ENCODE results near the gene TMEM106C. TPM values are rescaled to one million over a fixed set of nuclear protein-coding genes. Genes with fewer than 3 reads are reported as not detected.

Gene TMEM106C
- total RNA-seq, 2 donors from 2014 or later = 54.7 to 107 TPM

GRCh38 chr12:47980779-47981495 is 17.5 kb downstream of the TMEM106C start:
- DNase-seq (ENCODE audit: low spot score) = no peak
- Histone ChIP-seq H3K4me1 (no peaks in the 10 kb centered on the region), H3K4me3 (no peak overlapping the region), H3K27ac (no peak overlapping the region), H3K36me3 (no peaks in the 10 kb centered on the region), H3K9me3 (no peaks in the 10 kb centered on the region), H3K27me3 (no peaks in the 10 kb centered on the region)
- no peak for TF ChIP-seq CTCF (IDR thresholded peaks at IDR 0.05)

GRCh38 chr12:47981496-47982260 is 18.3 kb downstream of the TMEM106C start:
- H3K27ac ChIP-seq = no peak overlapping the region
- no peaks in the 10 kb centered on the region for H3K4me1 ChIP-seq
- no peaks in the 10 kb centered on the region for H3K27me3 ChIP-seq
- H3K4me3 ChIP-seq = no peak overlapping the region
- TF ChIP-seq CTCF (IDR thresholded peaks at IDR 0.05) = no peak
- no peaks in the 10 kb centered on the region for H3K9me3 ChIP-seq
- no peaks in the 10 kb centered on the region for H3K36me3 ChIP-seq
- no peak for DNase-seq (ENCODE audit: low spot score)

DNA sequence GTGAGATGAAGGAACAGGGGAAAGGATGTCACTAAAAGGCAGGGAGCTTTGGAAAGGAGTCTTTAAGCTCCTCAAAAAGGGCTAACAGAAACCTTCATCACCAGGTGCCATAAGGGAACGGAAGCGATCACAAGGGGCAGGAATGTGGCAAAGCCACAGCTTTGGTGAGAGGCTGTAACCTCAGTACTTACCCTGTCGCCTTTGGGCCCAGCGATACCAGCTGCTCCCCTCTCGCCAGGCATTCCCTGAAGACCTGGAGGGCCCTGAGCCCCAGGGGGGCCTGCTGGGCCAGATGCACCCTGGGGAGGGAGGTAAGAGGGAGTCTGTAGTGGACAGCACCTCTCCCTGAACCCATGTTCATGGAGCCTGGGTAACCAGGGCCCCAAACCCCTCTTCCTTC is 18.9 kb downstream of the TMEM106C start:
- Histone ChIP-seq H3K27ac (no peak overlapping the region), H3K4me3 (no peak overlapping the region), H3K4me1 (no peaks in the 10 kb centered on the region), H3K36me3 (no peaks in the 10 kb centered on the region), H3K27me3 (no peaks in the 10 kb centered on the region), H3K9me3 (no peaks in the 10 kb centered on the region)
- TF ChIP-seq CTCF (IDR thresholded peaks at IDR 0.05) = no peak
- DNase-seq (ENCODE audit: low spot score) = no peak

DNA sequence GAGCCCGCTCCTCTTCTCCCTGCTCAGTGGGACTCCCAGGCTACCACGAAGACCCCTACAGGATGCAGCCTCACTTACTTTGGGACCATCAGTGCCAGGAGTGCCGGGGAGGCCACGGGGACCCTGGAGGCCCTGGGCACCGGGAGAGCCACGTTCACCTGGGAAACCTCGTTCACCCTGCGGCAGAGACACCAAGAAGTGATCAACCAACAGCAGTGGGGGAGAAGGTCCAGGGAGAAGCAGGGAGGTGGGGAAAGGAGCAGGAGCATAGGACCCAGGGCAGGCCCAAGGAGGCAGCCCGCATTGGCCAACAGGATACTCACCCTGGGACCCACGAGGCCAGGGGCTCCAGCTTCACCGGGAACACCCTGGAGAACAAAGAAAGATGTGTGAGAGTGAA is 19.4 kb downstream of the TMEM106C start:
- H3K36me3 ChIP-seq = no peaks in the 10 kb centered on the region
- DNase-seq (ENCODE audit: low spot score) = no peak
- H3K27me3 ChIP-seq = no peaks in the 10 kb centered on the region
- H3K27ac ChIP-seq = no peak overlapping the region
- no peak for TF ChIP-seq CTCF (IDR thresholded peaks at IDR 0.05)
- no peaks in the 10 kb centered on the region for H3K9me3 ChIP-seq
- peaks cover 0 to 2% of the 10 kb centered on the region in 2 donors for H3K4me1 ChIP-seq
- no peak overlapping the region for H3K4me3 ChIP-seq

GRCh38 chr12:47983541-47984115 is 20.2 kb downstream of the TMEM106C start:
- Histone ChIP-seq H3K9me3 (no peaks in the 10 kb centered on the region), H3K4me1 (peaks cover 0 to 4% of the 10 kb centered on the region in 2 donors), H3K36me3 (no peaks in the 10 kb centered on the region), H3K27me3 (no peaks in the 10 kb centered on the region), H3K4me3 (no peak overlapping the region), H3K27ac (no peak overlapping the region)
- DNase-seq (ENCODE audit: low spot score) = no peak
- no peak for TF ChIP-seq CTCF (IDR thresholded peaks at IDR 0.05)
